EL (cell line): ENCODE measurements around the gene FRMD4A.
"Not testable (repeated sequence)": the region's sequence is repeated elsewhere in the genome, so short reads cannot be mapped to it uniquely, and the experiment has no call there.

ENCODE experiments used
- DNase-seq: peaks from one replicate; pipeline ENCODE4 v3.0.0-alpha.2; 2016

The FRMD4A gene

DNA sequence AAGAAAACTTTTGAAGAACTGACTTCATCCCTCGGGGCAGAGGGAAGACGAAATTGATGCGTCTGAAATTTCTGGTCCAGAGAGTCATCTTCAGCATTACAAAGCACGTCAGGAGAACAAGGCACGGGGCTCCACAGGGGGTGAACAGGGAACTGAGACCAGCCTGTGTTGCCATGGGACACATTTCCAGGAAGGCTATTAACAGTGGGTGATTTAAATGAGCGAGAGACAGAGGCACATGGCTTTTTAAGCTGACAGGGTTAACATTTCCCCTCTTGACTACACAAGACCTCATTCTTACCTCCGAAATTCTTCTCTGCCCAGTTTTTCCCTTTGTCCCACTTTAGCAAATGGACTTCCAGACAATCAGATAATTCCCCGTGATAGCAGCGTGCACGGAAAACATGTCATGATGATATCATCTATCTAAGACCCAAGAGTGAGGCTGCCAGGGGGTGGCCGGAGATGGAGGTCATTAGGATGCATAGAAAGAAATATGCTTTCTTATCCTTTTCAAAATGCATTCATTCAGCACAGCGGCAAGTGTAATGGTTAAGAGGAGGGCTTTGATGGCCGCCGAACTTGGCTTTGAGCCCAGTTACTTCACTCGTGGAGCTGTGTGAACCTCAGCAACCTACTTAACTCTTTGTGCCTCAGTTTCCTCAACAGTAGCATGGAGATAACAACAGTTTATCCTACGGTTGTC is 496.0 kb downstream of the FRMD4A start:
- DNase-seq: no peak

DNA sequence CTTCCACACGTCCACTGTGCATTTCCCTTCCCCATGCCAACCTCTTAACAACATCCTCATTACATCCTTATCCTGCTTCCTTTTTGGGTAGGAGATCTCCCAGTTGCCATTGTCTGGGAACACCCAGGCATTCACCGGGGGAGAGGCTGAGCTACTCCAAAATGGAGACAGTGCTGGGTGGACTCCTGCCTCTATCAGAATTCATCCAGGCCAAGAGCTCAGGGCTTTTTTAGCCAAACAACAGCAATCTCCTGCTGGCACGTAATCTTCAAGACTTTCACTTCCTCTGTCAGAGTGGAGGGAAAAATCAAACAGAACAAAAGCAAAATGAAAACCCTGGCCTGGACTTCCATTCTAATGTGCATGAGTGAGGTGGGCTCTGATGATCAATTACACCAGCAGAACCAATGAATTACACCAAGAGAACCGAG is 499.0 kb downstream of the FRMD4A start:
- no peak for DNase-seq

GRCh38 chr10:13830385-13830784 is 500.3 kb downstream of the FRMD4A start:
- no peak for DNase-seq

DNA sequence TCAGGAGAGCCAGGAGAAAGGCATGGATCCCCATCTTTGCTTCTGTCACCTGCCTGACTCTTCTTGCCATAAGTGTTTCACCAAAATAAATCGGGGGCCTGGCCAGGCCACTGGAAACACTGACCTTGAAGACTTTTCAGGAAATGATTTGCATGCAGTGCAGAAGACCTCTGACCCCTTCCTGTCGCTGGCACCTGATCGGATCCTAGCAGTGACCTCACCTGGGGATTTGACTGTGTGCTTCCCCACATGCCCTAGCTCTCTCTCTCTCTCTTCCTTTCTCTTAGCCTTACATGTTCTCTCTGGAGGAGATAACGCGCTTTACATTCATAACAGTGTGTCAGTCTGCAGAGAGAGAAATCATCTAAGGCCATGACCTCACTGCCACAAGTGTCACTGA is 500.9 kb downstream of the FRMD4A start:
- DNase-seq: no peak

DNA sequence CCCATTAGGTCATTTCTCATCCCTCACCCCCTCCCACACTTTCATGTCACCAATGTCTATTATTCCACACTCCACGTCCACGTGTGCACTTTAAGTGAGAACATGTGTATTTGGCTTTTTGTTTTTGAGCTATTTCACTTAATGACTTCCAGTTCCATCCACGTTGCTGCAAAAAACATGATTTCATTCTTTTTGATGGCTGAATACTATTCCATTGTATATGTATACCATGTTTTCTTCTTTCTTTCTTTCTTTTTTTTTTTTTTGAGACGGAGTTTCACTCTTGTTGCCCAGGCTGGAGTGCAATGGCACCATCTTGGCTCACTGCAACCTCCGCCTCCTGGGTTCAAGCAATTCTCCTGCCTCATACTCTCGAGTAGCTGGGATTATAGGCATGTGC is 502.4 kb downstream of the FRMD4A start:
- not testable (repeated sequence) for DNase-seq

DNA sequence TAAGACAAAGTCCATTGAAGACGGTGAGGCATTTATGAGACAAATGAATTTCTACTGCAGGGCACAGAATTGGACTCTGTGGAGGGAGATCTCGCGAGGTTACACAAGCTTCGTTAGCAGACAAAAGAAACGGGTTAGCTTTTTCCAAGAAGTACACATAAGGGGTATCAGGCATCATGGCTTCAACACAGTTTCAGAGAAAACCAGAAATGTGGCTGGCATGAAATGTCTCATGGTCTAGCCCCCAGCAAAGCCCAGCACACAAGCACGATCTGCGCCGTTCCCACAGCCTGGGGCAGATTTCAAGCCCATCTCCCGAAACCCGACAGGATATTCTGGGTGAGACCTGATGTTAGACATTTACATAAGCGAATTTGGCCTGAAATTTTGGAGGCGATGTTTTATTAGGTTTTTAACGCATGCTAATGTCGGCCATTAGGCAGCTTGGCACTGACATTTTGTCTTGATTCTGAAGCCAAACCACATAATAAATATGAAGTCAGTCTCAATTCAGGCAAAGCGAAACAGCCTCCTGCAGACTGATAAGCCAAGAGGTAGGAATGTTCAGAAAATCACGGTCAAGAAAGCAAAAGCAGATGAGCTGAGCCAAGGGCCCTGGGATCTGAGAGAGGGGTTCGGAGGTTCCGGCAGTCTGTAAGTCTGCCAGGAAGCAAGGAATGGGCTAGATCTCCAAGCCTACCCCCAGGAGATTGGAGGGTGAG is 503.5 kb downstream of the FRMD4A start:
- DNase-seq: no peak

DNA sequence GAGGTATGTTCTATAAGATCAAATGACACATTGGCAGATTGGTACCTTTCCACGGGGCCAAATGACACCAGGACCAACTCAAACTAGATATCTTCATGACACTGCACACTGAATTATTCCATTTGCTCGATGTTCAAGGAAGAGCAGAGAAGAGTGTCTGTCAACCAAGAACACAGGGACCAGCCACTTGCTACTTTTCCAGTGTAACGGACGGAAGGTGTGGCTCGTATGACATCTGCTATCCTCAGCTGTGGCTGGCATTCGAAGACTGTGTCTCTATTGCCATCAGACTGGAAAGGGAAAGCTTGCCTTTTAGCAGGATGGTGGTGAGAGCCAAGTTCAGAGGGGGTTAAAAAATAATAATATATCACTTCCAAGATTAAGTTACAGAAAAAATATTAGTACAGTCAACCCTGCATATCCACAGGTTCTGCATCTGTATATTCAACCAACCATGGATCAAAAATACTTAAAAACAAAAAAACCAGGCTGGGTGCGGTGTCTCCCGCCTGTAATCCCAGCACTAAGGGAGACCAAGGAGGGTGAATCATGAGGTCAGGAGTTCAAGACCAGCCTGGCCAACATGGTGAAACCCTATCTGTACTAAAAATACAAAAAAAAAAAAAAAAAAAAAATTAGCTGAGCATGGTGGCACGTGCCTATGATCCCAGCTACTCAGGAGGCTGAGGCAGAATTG is 506.9 kb downstream of the FRMD4A start:
- DNase-seq: no peak

- DNase-seq: no peak
These were observed 507.5 kb downstream of the FRMD4A start for GRCh38 chr10:13823096-13823708.

GRCh38 chr10:13822490-13822889 is 508.2 kb downstream of the FRMD4A start:
- DNase-seq: no peak

GRCh38 chr10:13820964-13821337 is 509.8 kb downstream of the FRMD4A start:
- DNase-seq: no peak

DNA sequence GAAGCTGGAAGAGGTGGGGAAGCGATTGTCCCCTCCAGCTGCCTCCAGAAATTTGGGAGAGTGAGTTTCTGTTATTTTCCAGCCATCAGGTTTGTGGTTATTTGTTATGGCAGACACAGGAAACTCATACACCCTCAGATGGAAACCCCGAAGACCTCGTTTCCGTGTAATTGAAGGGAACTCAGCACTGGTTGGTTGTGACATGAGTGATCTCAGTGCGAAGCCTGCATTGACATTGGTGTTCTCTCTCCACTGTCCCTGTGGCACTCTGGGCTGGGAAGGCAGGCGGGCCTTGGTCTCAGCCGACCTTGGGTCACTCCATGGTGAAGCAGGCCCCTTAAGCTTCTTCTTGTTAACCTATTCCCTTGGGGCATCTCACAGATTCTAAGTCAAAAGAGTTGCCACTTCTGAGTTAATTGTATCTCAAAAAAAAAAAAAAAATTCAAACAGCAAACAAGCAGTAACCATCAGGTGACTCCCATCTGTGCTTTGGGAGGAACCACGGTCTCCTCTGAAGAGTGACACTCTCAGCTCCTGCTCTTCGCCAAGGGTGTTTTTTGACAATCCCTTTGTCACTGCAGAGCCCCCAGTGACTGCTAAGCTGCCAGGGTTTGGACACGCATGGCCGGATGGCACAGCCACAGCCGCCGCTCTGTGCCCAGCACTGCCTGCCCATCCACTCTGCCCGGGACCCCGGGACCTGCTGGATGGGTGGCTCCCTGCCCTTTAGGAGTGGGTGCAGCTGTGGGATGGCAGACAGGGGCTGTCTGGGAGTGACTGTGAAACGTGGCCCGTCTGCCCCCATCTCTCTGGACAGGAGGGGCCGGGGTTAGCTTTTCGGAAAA is 510.4 kb downstream of the FRMD4A start:
- no peak for DNase-seq

GRCh38 chr10:13816195-13816925 is 514.4 kb downstream of the FRMD4A start:
- DNase-seq: peak; percentile 44

- DNase-seq: peak; percentile 66
These were observed 515.0 kb downstream of the FRMD4A start for GRCh38 chr10:13815756-13816155.

DNA sequence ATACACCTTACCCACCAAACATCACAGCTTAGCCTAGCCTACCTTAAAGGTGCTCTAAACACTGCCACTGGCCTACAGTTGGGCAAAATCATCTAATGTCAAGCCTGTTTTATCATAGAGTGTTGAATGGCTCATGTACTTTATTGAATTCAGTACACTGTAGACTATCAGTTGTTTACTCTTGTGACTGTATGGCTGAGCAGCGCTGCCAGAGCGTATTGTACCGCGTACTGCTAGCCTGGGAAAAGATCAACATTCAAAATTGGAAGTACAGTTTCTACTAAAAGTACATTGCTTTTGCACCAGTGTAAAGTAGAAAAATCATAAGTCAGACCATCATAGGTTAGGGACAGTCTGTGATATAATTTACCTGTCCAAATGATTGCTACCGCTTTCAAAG is 517.2 kb downstream of the FRMD4A start:
- DNase-seq: no peak

- DNase-seq: no peak
These were observed 517.9 kb downstream of the FRMD4A start for GRCh38 chr10:13812804-13813203.

DNA sequence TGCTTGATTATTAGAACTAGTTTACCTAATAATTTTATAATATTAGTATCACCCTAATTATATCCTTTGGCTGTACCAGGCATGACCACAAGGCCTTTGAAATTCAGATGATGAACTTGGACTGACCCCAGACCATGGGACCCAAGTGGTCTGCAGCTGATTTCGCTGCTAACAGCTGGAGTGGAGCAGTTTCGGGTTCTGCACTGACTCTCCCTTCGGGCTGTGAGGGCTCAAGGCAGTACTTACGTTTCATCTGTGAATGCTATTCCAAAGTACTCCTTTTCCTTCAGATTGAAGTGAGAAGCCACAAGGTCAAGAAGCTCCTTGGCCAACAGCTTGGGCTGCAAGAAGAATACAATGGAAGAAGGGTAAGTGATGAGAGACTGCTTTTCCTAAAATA is 520.2 kb downstream of the FRMD4A start:
- DNase-seq: no peak

- no peak for DNase-seq
These were observed 521.3 kb downstream of the FRMD4A start for GRCh38 chr10:13809427-13809826.

DNA sequence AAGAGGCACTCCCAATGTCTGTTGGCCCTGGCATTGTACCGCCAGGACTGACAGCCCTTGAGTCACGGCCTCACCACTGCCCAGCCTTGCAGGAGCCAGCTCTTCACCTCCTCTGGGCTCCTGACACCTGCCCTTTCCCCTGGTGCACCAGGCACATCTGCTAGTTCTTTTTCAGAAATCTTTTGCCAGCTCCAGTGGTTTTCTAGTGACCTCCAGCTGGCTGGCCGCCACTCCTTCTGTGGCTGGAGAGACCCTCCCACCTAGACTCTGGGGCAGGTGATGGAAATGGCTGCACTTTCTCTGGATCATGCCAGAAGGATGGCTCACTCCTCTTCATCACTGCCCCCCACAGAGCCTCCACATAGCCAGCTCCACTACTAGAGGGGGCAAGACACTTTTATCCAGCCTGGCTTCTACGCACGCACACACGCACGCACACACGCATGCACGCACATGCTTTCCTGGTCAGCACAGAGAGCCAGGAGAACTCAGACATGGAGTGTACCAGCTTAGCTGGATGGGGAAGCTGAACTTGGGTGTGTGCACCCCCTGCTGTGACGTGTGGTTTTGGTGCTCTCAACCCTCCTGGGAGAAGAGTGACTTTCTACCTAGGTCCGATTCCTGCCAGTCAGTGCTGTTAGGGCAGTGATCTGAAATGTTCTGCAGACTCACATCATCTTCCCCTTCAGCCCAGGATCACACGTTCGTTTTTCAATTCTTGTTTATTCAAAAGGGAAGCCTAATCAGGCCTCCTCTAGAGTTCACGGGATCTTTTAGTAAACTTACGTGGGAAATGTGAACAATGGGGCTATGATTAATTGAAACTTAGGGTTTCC is 522.0 kb downstream of the FRMD4A start:
- no peak for DNase-seq

DNA sequence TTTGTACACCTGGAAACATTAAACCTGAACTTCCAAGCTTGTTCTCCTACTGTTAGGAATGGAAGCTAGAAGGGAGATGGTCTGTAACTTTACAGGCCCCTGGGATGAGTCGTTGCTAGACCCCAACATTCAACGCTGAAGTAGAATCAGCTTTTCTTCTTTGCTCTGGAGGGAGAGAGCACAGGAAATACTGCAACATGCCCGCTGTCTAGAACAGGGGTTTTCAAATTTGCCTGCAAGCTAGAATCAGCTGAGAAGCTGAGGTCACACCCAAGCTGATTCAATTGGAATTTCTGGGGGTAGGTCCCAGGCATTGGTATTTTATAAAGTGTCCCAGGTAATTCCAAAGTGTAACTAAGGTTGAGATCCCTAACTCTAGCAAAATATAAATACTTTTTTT is 524.3 kb downstream of the FRMD4A start:
- no peak for DNase-seq

DNA sequence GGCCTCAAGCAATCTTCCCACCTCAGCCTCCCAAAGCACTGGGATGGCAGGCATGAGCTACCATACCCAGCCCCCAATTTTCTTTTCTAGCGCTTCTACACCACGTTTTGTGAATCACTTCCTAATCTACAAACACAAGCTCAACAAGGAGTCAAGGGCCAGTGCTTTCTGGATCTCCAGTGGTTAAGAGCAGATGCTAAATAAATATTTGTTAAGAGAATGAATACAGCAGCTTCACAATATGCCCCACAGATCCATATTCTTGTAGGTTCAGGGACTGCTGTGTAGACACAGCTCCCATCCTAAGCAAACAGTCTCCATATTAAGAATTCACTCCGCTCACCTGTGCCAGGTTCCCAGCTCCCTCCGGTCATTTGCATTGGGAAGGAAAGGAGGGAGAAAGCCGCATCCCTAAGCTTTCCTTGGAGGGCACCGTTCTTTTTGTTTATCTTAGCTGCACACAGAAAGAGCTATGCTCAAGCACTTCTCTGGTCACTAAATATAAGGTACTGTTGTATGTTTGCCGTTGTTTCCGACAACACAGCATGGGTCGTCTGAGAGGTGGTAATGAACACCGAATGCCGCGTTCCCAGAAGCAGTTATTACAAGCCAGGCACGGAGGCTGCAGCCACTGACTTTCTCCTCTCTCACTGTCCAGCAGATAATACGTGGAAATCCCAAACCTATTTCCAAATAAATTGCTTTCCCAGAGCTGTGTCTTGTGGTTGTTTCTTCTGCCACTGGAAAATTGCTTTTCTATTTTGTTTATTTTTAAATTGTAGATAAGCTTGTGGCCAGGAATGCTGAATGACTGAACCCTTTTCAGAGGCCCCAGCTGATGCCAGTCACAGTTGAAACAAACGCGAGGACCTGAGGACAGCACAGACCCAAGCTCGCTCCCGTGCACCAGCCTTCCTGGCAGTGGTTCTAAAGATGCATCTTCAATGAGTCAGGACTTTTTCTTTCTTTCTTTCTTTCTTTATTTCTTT is 526.9 kb downstream of the FRMD4A start:
- DNase-seq: no peak
